Measurements from ENCODE around the gene UBD.

Gene UBD

GRCh38 chr6:29559524-29560287 lies at the start of gene UBD:
UBD (minus strand) TSS chr6:29559732; CDS start chr6:29559701, 31 bp downstream.
- peaks cover 8% of the 10 kb centered on the region for H3K4me1 Mint-ChIP-seq
- H3K36me3 Mint-ChIP-seq: no peaks in the 10 kb centered on the region
- no peak within 1 kb of the TSS for H3K4me3 Mint-ChIP-seq
- H3K27me3 Mint-ChIP-seq: peaks cover 78% of the 10 kb centered on the region
- no peak for ATAC-seq
- H3K27ac Mint-ChIP-seq: no peak within 1 kb of the TSS
- no peaks in the 10 kb centered on the region for H3K9me3 Mint-ChIP-seq

- Mint-ChIP-seq H3K9me3 (no peaks in the 10 kb centered on the region), H3K36me3 (peaks cover 81% of the 10 kb centered on the region), H3K4me1 (no peaks in the 10 kb centered on the region), H3K27me3 (no peaks in the 10 kb centered on the region), H3K4me3 (no peak overlapping the region), H3K27ac (no peak overlapping the region)
- ATAC-seq: no peak
Observed at GRCh38 chr6:29608131-29608530, 48.6 kb upstream of the UBD start.

GRCh38 chr6:29603930-29604329 lies 44.4 kb upstream of the UBD start:
- no peak overlapping the region for H3K27ac Mint-ChIP-seq
- no peak overlapping the region for H3K4me3 Mint-ChIP-seq
- ATAC-seq: no peak
- H3K27me3 Mint-ChIP-seq: no peaks in the 10 kb centered on the region
- no peaks in the 10 kb centered on the region for H3K4me1 Mint-ChIP-seq
- peaks cover 66% of the 10 kb centered on the region for H3K36me3 Mint-ChIP-seq
- no peaks in the 10 kb centered on the region for H3K9me3 Mint-ChIP-seq

- no peak overlapping the region for H3K4me3 Mint-ChIP-seq
- ATAC-seq: no peak
- H3K36me3 Mint-ChIP-seq: peaks cover 62% of the 10 kb centered on the region
- no peaks in the 10 kb centered on the region for H3K4me1 Mint-ChIP-seq
- H3K9me3 Mint-ChIP-seq: no peaks in the 10 kb centered on the region
- no peaks in the 10 kb centered on the region for H3K27me3 Mint-ChIP-seq
- H3K27ac Mint-ChIP-seq: no peak overlapping the region
Observed at GRCh38 chr6:29603456-29603855, 43.9 kb upstream of the UBD start.

- H3K27ac Mint-ChIP-seq: no peak overlapping the region
- H3K9me3 Mint-ChIP-seq: no peaks in the 10 kb centered on the region
- no peak for ATAC-seq
- H3K27me3 Mint-ChIP-seq: no peaks in the 10 kb centered on the region
- H3K4me1 Mint-ChIP-seq: no peaks in the 10 kb centered on the region
- peaks cover 56% of the 10 kb centered on the region for H3K36me3 Mint-ChIP-seq
- no peak overlapping the region for H3K4me3 Mint-ChIP-seq
Observed at GRCh38 chr6:29602564-29603361, 43.2 kb upstream of the UBD start.

GRCh38 chr6:29598172-29598747 lies 38.7 kb upstream of the UBD start:
- no peak for ATAC-seq
- Mint-ChIP-seq H3K9me3 (no peaks in the 10 kb centered on the region), H3K27me3 (no peaks in the 10 kb centered on the region), H3K4me3 (no peak overlapping the region), H3K27ac (no peak overlapping the region), H3K36me3 (peaks cover 15% of the 10 kb centered on the region), H3K4me1 (no peaks in the 10 kb centered on the region)

- H3K36me3 Mint-ChIP-seq: peaks cover 4% of the 10 kb centered on the region
- no peak overlapping the region for H3K27ac Mint-ChIP-seq
- no peak overlapping the region for H3K4me3 Mint-ChIP-seq
- ATAC-seq: no peak
- H3K9me3 Mint-ChIP-seq: no peaks in the 10 kb centered on the region
- H3K27me3 Mint-ChIP-seq: no peaks in the 10 kb centered on the region
- no peaks in the 10 kb centered on the region for H3K4me1 Mint-ChIP-seq
Observed at GRCh38 chr6:29597184-29597583, 37.7 kb upstream of the UBD start.

GRCh38 chr6:29596381-29596900 lies 36.9 kb upstream of the UBD start:
- Mint-ChIP-seq H3K36me3 (no peaks in the 10 kb centered on the region), H3K9me3 (no peaks in the 10 kb centered on the region)
- no peak for ATAC-seq

GRCh38 chr6:29593199-29593855 lies 33.8 kb upstream of the UBD start:
- no peaks in the 10 kb centered on the region for H3K36me3 Mint-ChIP-seq
- H3K4me3 Mint-ChIP-seq: no peak overlapping the region
- H3K27ac Mint-ChIP-seq: no peak overlapping the region
- ATAC-seq: no peak
- H3K27me3 Mint-ChIP-seq: peaks cover 23% of the 10 kb centered on the region
- no peaks in the 10 kb centered on the region for H3K4me1 Mint-ChIP-seq
- H3K9me3 Mint-ChIP-seq: no peaks in the 10 kb centered on the region

More at GRCh38 chr6:29596381-29596900, 36.9 kb upstream of the UBD start:
- Mint-ChIP-seq H3K27me3 (peaks cover 3% of the 10 kb centered on the region), H3K27ac (no peak overlapping the region), H3K4me3 (no peak overlapping the region), H3K4me1 (no peaks in the 10 kb centered on the region)

- H3K27ac Mint-ChIP-seq: no peak overlapping the region
- no peaks in the 10 kb centered on the region for H3K9me3 Mint-ChIP-seq
- H3K27me3 Mint-ChIP-seq: peaks cover 32% of the 10 kb centered on the region
- no peaks in the 10 kb centered on the region for H3K36me3 Mint-ChIP-seq
- ATAC-seq: no peak
- no peak overlapping the region for H3K4me3 Mint-ChIP-seq
- no peaks in the 10 kb centered on the region for H3K4me1 Mint-ChIP-seq
Observed at GRCh38 chr6:29591677-29592076, 32.1 kb upstream of the UBD start.

GRCh38 chr6:29590218-29590808 lies 30.8 kb upstream of the UBD start:
- no peaks in the 10 kb centered on the region for H3K36me3 Mint-ChIP-seq
- H3K27ac Mint-ChIP-seq: no peak overlapping the region
- H3K4me1 Mint-ChIP-seq: no peaks in the 10 kb centered on the region
- H3K27me3 Mint-ChIP-seq: peaks cover 41% of the 10 kb centered on the region
- H3K4me3 Mint-ChIP-seq: no peak overlapping the region
- ATAC-seq: no peak
- H3K9me3 Mint-ChIP-seq: no peaks in the 10 kb centered on the region

GRCh38 chr6:29589423-29590048 lies 30.0 kb upstream of the UBD start:
- Mint-ChIP-seq H3K4me3 (no peak overlapping the region), H3K27me3 (peaks cover 43% of the 10 kb centered on the region), H3K27ac (no peak overlapping the region), H3K4me1 (no peaks in the 10 kb centered on the region), H3K9me3 (no peaks in the 10 kb centered on the region), H3K36me3 (no peaks in the 10 kb centered on the region)
- ATAC-seq: no peak

GRCh38 chr6:29584821-29585220 lies 25.3 kb upstream of the UBD start, which contains the start of gene OR2H2:
OR2H2 (plus strand) TSS chr6:29585121; CDS start chr6:29587945, 2,824 bp downstream.
- no peak for ATAC-seq
- H3K27ac Mint-ChIP-seq: no peak within 1 kb of the TSS
- H3K4me3 Mint-ChIP-seq: no peak within 1 kb of the TSS
- H3K4me1 Mint-ChIP-seq: no peaks in the 10 kb centered on the region
- no peaks in the 10 kb centered on the region for H3K36me3 Mint-ChIP-seq
- H3K9me3 Mint-ChIP-seq: no peaks in the 10 kb centered on the region
- peaks cover 41% of the 10 kb centered on the region for H3K27me3 Mint-ChIP-seq

- ATAC-seq: no peak
- Mint-ChIP-seq H3K36me3 (no peaks in the 10 kb centered on the region), H3K27ac (no peak overlapping the region), H3K4me3 (no peak overlapping the region), H3K27me3 (peaks cover 52% of the 10 kb centered on the region), H3K9me3 (no peaks in the 10 kb centered on the region), H3K4me1 (no peaks in the 10 kb centered on the region)
Observed at GRCh38 chr6:29577544-29577943, 18.0 kb upstream of the UBD start.

Measured in stimulated activated memory B cell treated with anti-CD40 and anti-IgM and Interleukin-4, amounts not matched to agents 10 μg/mL and 1 μg/mL and 100 μg/mL, for 72 hours (primary cell).